SKM-1 (cell line): ENCODE data around the gene MEGF8.

ENCODE experiments used
- DNase-seq: peaks from one replicate; lab custom pipeline; 2025; ENCODE audit not compliant: unreplicated experiment; lab: John Stamatoyannopoulos, UW

MEGF8 gene

DNA sequence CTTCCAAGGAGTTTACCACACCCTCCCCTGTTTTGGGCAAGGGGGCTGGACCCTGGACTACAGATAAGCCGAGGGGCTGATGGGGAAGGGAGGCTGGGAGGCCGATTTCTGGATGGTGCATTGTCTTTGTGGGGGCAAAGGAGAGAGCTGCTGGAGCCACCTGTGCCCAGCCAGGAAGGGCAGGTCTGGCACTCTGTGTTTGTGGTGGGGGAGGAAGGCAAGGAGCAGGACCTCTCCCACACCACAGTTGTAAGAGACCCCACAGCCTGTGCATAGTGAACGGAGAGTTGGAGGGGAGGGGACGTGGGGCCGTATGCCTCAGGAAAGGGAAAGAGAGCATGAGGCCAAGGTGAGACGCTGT lies 39.5 kb upstream of the MEGF8 start:
- no peak for DNase-seq

DNA sequence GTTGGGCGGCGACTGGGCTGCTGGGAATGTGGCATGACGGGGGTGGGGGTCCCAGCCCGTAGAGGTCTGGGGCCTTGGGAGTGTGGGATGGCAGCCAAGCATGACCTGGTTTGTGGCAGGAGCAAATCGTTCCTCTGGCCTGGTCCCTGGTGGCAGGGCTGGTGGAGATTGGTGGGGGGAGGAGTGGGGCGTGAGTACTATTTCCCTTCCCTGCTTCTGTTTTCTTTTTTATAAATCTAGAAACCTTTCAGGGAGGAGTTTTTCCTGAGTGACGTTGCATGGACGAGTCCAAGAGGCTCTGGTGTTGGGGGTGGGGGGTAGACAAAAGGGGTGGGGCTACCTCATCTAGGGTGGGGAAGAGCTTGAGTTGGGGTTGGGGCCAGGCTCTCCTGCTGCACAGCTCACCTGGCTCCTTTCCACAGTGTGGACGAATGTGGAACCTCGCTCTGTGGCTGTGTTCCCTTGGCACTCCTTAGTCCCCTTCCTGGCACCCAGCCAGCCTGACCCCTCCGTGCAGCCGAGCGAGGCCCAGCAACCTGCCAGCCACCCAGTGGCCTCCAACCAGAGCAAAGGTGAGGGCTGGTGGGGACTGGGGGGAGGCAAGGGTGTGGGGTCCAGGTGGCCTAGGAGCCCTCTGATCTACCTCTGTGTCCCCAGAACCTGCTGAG lies 39.0 kb upstream of the MEGF8 start:
- DNase-seq = no peak

DNA sequence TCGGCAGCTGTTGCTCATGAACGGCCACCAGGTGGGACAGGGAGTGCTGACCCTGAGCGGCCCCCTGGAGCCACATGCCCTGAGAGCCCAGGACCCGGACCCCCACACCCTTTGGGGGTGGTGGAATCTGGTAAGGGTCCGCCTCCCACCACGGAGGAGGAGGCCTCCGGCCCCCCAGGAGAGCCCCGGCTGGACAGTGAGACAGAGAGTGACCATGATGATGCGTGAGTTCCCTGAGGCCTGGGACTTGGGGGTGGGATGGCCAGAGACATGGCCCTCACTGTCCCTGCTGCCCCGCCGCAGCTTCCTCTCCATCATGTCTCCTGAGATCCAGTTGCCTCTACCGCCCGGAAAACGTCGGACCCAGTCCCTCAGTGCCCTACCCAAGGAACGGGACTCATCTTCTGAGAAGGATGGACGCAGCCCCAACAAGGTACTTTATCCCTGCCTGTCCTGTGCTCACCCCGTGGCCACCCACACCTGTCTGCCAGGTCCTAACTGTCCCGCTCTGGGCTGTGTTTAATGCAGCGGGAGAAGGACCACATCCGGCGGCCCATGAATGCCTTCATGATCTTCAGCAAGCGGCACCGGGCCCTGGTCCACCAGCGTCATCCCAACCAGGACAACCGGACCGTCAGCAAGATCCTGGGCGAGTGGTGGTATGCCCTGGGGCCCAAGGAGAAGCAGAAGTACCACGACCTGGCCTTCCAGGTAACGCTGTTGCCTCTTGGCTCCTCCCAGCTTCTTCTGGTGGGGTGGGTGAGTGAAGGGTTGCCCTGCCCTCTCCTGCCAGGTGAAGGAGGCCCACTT lies 38.2 kb upstream of the MEGF8 start:
- no peak for DNase-seq

DNA sequence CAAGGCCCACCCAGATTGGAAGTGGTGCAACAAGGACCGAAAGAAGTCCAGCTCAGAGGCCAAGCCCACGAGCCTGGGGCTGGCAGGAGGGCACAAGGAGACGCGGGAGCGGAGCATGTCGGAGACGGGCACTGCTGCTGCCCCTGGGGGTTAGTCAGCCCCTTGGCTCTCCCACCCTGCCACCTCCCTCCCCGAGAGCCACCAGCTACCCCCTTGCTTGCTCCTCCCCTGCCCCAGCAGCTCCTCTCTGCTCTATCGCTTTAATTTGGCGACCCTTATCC lies 37.7 kb upstream of the MEGF8 start:
- no peak for DNase-seq

DNA sequence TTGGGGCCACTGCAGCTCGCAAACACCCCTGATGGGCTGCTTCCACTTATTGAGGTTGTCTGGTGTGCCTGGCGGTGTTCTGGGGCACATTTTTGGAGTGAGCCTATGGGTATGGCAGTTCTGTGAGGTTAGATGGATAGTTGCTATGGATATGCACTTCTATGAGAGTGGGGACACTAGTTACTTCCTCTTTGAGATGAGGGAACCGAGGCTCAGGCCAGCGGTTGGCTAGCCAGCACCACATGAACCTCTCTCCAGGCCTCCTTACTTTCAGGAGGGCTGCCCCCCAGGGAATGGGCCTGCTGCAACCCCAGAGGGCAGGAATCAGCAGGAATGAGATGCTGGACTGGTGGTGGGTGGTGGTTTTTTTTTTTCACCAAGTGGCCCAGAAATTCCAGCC lies 37.0 kb upstream of the MEGF8 start:
- DNase-seq = no peak

DNA sequence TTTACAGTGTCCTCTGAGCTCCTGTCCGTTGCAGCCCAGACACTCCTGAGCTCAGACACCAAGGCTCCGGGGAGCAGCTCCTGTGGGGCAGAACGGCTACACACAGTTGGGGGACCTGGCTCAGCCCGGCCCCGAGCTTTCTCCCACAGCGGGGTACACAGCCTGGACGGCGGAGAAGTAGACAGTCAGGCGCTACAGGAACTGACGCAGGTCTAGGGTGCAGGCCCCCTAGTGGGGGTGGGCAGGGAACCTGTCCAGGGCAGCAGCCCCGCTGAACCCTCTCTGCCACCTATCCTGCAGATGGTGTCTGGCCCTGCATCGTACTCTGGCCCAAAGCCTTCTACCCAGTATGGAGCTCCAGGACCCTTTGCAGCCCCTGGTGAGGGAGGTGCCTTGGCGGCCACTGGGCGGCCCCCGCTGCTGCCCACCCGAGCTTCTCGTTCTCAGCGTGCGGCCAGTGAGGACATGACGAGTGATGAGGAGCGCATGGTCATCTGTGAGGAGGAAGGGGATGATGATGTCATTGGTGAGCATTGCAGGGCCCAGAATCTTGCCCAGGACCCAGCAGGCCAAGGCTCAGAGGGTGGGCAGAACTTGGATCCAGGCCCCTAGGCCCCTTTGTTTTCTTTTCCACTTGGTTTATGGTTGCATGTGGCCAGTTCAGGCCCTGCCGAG lies 36.4 kb upstream of the MEGF8 start:
- no peak for DNase-seq

DNA sequence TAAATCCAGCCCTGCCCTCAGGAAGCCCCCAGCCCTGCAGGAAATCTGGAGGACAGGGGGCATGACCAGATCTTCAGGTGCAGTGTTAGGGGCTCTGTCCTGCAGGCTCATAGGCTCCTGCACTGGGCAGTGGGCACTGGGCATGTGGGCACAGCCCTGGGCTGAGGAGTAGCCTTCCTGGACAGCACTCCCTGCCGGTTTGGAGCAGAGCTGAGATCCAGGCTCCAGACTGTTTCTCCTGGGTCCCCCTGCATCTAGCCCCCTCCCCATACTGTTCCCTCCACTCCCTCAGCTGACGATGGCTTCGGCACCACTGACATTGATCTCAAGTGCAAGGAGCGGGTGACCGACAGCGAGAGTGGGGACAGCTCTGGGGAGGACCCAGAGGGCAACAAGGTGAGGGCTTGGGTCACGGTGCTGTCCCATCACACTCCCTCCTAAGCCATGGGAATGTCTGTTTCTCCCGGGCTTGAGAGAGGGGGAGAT lies 35.8 kb upstream of the MEGF8 start:
- no peak for DNase-seq

DNA sequence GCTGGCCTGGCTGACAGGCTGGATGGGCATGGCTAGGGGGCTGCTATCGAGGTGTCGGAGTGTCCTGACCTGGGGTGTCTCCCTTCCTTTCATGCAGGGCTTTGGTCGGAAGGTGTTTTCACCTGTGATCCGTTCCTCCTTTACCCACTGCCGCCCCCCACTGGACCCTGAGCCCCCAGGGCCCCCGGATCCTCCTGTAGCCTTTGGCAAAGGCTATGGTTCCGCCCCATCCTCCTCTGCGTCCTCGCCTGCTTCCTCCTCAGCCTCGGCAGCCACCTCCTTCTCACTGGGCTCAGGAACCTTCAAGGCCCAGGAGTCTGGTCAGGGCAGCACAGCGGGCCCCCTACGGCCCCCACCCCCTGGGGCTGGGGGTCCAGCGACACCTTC lies 35.3 kb upstream of the MEGF8 start:
- DNase-seq = no peak

DNA sequence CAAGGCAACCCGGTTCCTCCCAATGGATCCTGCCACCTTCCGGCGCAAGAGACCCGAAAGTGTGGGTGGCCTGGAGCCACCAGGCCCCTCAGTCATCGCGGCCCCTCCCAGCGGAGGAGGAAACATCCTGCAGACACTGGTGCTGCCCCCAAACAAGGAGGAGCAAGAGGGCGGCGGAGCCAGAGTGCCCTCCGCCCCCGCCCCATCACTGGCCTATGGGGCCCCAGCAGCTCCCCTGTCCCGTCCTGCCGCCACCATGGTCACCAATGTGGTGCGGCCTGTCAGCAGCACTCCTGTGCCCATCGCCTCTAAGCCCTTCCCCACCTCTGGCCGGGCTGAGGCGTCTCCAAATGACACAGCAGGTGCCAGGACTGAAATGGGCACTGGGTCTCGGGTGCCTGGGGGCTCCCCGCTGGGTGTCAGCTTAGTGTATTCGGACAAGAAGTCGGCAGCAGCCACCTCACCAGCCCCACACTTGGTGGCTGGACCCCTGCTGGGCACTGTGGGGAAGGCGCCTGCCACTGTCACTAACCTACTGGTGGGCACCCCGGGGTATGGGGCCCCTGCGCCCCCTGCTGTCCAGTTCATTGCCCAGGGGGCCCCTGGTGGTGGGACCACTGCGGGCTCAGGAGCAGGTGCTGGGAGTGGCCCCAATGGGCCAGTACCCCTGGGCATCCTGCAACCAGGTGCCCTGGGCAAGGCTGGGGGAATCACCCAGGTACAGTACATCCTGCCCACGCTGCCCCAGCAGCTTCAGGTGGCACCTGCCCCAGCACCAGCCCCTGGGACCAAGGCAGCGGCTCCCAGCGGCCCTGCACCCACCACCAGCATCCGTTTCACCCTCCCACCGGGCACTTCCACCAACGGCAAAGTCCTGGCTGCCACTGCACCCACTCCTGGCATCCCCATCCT lies 34.7 kb upstream of the MEGF8 start:
- DNase-seq = no peak

DNA sequence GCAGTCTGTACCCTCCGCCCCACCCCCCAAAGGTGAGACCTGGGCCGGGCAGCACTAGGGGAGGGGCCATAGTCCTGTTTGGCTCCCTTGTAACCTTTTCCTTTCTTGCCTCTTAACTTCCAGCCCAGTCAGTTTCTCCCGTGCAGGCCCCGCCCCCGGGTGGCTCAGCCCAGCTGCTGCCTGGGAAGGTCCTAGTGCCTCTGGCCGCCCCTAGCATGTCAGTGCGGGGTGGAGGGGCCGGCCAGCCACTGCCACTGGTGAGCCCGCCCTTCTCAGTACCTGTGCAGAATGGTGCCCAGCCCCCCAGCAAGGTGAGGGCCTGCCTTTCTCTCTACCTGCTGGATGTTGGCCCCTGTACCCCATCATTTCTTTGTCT lies 34.0 kb upstream of the MEGF8 start:
- DNase-seq = no peak

DNA sequence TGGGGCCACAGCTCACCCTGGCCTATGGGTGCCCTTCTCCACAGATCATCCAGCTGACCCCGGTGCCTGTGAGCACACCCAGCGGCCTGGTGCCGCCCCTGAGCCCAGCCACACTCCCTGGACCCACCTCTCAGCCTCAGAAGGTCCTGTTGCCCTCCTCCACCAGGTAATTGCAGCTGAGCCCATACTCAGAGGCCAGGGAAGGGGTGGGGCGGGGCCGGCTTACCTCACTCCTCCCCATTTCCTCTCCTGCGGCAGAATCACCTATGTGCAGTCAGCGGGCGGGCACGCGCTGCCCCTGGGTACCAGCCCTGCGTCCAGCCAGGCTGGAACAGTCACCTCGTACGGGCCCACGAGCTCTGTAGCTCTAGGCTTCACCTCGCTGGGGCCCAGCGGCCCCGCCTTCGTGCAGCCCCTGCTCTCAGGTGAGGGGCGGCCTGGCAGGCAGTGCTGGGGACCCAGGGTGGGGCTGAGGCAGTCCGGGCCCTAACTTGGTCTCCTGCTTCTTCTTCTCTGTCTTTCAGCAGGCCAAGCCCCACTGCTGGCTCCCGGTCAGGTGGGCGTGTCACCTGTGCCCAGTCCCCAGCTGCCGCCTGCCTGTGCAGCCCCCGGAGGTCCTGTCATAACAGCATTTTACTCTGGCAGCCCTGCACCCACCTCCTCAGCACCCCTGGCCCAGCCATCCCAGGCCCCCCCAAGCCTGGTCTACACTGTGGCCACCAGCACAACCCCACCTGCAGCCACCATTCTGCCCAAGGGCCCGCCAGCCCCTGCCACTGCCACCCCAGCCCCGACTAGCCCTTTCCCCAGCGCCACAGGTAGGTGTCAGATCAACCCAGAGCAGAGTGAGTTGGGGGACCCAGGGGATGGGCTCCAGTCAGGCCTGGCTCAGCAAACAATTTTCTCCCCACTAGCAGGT lies 33.1 kb upstream of the MEGF8 start:
- no peak for DNase-seq

DNA sequence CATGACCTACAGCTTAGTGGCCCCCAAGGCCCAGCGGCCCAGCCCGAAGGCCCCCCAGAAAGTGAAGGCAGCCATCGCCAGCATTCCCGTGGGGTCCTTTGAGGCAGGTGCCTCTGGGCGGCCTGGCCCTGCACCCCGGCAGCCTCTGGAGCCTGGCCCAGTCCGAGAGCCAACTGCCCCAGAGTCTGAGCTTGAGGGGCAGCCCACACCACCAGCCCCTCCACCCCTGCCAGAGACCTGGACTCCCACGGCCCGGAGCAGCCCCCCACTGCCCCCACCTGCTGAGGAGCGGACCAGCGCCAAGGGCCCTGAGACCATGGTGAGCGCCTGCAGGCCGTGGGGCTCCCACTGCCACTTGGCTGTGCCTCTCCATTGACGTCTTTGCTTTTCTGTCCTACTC lies 32.5 kb upstream of the MEGF8 start:
- DNase-seq = no peak

DNA sequence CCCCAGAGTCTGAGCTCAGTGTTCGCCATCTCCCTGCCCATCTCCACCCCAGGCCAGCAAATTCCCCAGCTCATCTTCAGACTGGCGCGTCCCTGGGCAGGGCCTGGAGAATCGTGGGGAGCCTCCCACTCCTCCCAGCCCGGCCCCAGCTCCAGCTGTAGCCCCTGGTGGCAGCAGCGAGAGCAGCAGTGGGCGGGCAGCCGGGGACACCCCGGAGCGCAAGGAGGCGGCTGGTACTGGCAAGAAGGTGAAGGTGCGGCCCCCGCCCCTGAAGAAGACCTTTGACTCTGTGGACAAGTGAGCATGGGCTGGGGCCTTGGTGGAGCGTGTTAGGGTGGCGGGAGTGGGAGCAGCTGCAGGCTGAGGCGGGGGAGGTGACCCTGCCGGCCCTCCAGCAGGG lies 31.9 kb upstream of the MEGF8 start:
- no peak for DNase-seq

DNA sequence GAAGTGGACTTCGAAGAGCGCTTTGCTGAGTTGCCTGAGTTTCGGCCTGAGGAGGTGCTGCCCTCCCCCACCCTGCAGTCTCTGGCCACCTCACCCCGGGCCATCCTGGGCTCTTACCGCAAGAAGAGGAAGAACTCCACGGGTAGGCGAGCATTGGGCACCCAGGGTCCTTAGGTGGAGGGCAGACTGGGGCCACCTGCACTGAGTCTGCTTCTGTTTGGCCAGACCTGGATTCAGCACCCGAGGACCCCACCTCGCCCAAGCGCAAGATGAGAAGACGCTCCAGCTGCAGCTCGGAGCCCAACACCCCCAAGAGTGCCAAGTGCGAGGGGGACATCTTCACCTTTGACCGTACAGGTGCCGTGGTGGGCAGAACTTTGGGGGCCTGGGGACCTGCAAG lies 31.5 kb upstream of the MEGF8 start:
- DNase-seq = no peak

DNA sequence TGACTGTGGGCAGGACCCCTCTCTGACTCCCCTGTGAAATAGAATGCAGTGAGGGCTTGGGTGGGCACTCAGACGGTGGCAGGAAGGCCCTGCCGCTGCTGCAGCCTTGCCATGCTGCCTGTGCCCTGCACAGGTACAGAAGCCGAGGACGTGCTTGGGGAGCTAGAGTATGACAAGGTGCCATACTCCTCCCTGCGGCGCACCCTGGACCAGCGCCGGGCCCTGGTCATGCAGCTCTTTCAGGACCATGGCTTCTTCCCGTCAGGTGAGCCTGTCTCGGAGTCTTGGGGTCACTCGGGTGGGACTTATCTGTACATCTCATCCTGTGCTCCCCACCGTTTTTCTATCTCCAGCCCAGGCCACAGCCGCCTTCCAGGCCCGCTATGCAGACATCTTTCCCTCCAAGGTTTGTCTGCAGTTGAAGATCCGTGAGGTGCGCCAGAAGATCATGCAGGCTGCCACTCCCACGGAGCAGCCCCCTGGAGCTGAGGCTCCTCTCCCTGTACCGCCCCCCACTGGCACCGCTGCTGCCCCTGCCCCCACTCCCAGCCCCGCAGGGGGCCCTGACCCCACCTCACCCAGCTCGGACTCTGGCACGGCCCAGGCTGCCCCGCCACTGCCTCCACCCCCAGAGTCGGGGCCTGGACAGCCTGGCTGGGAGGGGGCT lies 30.8 kb upstream of the MEGF8 start:
- DNase-seq = no peak

DNA sequence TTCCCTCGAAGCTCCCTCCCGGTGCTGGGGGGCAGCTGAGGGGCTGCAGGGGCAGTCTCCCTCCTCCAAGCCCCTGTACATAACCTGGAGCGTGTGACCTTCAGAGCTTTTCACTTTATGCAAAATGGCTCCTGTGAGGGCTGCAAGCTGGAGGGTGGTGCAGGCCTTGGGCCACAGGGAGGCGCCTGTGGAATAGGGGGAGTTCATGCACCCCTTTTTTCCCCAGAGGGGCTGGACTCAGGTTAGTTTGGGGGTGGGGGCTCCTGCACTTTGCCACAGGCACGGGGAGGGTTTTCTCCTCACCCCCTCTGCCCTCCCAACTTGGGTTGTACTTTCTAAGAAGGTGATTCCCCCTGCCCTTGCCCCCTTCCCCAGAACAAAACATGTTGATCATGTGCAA lies 30.1 kb upstream of the MEGF8 start:
- no peak for DNase-seq

DNA sequence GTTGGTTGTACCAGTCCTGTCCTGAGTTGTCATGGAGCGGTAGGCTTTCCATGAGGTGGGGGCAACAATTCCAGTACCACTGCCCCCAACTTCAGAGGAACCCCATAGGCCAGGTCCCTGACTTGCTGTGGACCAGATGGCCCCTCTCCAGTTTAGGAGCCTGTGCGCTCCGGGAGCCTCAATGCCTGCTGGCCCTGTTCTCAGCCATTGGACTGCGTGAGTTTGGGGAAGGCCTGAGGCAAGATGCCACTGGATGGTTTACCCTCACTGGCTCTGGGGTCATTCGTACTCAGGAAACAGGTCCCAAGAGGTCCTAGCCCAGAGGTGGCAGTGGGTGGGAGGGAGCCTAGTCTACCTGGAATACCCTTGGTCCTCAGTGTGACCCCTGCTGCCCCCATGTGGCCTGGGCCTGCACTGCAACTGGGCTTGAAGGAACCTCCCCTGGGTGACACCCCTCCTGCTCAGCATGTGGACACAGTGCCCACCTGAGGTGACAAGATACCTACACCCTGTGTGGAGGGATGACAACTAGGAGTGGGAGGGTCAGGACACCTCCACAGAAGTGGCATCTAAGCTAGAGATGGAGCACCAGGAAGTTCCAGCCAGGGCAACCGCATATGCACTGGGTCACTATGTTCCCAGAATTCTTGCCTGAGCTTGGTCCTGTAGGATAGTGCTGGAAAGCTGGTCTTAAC lies 29.5 kb upstream of the MEGF8 start:
- no peak for DNase-seq

DNA sequence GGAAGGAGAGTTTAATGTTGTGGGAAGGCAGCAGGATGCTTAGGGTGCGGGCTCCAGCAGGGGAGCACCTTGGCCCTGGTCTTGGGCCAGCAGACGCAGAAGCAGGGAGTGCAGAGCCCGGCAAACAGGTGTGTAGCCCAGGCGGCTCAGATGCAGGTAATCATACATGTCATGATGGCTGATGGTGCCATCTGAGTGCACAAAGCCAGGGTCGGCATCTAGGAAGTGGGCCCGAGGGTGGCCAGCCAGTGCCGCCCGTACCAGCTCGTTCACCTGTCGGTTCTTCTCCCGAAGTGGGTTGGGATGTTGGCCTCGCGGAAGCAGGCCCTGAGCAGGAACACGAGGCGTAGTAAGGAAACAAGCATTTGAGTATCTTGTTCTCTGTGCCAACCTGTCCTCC lies 28.4 kb upstream of the MEGF8 start:
- no peak for DNase-seq

DNA sequence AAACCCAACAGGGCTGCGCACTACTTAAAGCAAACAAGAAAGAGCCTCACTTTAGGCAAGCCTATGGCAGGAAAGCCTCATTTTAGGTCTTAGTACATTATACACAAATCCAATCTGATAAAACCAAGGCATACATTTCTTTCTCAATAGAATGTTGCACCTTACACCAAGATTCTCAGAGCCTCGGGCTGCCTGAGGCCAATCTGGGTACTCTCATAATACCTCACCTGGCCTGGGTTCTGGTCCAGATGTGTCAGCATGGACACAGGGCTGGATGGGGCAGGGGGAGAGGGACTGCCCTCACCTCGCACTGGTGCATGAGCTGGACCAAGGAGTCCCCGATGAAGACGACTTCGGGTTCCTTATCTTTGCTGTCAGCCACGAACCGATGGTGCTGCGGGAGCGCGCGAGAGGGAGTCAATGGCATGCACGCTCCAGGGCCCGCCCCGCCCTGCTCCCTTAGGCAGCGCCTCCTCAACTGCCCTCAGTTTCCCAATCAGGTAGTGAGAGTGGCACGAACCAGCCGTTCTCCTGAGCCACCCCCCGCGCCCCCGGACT lies 23.7 kb upstream of the MEGF8 start, which contains the start of gene PRR19:
PRR19 (plus strand) TSS at position 487 of the 558 bp plus-strand sequence. CDS start 7,453 bp downstream, outside the sequence.
- DNase-seq = no peak
